HepG2 (cell line): Measurements from ENCODE around the gene STK24. TPM values are rescaled to one million over a fixed set of nuclear protein-coding genes. Genes with fewer than 3 reads are reported as not detected.

ENCODE experiments used
- CENPBD1 ChIP-seq: sonication (generic); formaldehyde crosslinking; IDR thresholded peaks from 2 replicates; pipeline ENCODE4 v1.8.0; 2022; ENCODE audit warnings: missing genetic modification reagents, low read depth, mild to moderate bottlenecking, borderline replicate concordance
- ESRRA ChIP-seq: sonication (generic); formaldehyde crosslinking; IDR thresholded peaks from 2 replicates; pipeline ENCODE4 v1.5.1; 2020; ENCODE audit warnings: mild to moderate bottlenecking, low read depth, missing genetic modification reagents
- GMEB2 ChIP-seq: IDR thresholded peaks from 2 replicates; pipeline ENCODE4 v1.6.1; 2016; ENCODE audit warnings: missing biosample characterization, missing genetic modification reagents, low read depth
- IRF2 ChIP-seq: IDR thresholded peaks from 2 replicates; pipeline ENCODE4 v1.6.1; 2018; ENCODE audit warnings: missing genetic modification reagents, missing compliant biosample characterization
- KDM5A ChIP-seq: fragments of 200-600 bp; sonication (generic); IDR thresholded peaks from 2 replicates; pipeline ENCODE4 v1.7.0; 2018; ENCODE audit warnings: antibody characterized with exemption, mild to moderate bottlenecking, low read length, borderline replicate concordance
- KMT2A ChIP-seq: sonication (generic); formaldehyde crosslinking; IDR thresholded peaks from 2 replicates; pipeline ENCODE4 v1.4.0; 2020; ENCODE audit warnings: missing genetic modification reagents
- MEIS1 ChIP-seq: sonication (generic); formaldehyde crosslinking; IDR thresholded peaks from 2 replicates; pipeline ENCODE4 v1.9.0; 2021; ENCODE audit warnings: mild to moderate bottlenecking, missing genetic modification reagents, moderate library complexity, borderline replicate concordance
- MTERF4 ChIP-seq: sonication (generic); formaldehyde crosslinking; IDR thresholded peaks from 2 replicates; pipeline ENCODE4 v1.8.0; 2023; ENCODE audit warnings: mild to moderate bottlenecking, missing genetic modification reagents
- NCOA2 ChIP-seq: sonication (generic); formaldehyde crosslinking; IDR thresholded peaks from 2 replicates; pipeline ENCODE4 v1.8.0; 2022; ENCODE audit warnings: inconsistent platforms
- NFYB ChIP-seq: sonication (generic); formaldehyde crosslinking; IDR thresholded peaks from 2 replicates; pipeline ENCODE4 v1.4.0; 2020; ENCODE audit warnings: missing genetic modification reagents
- SMAD3 ChIP-seq: sonication (generic); formaldehyde crosslinking; IDR thresholded peaks from 2 replicates; pipeline ENCODE4 v1.4.0; 2020; ENCODE audit warnings: missing genetic modification reagents
- ZBTB7B ChIP-seq: sonication (generic); formaldehyde crosslinking; IDR thresholded peaks from 2 replicates; pipeline ENCODE4 v1.4.0; 2020; ENCODE audit warnings: missing genetic modification reagents
- ZHX2 ChIP-seq, 2 experiments: sonication (generic) in 1 of 2; formaldehyde crosslinking in 1 of 2; IDR thresholded peaks; 2 replicates each; pipeline versions ENCODE4 v1.6.1 to v1.9.0; 2014 to 2022; ENCODE audit warnings: antibody characterized with exemption in 1 of 2, borderline replicate concordance in 1 of 2, inconsistent platforms in 1 of 2, low read depth in 1 of 2, missing genetic modification reagents in 1 of 2
- ZNF138 ChIP-seq: sonication (generic); formaldehyde crosslinking; IDR thresholded peaks from 2 replicates; pipeline ENCODE4 v1.5.0; 2020; ENCODE audit warnings: mild to moderate bottlenecking, low read depth, missing genetic modification reagents
- ZNF207 ChIP-seq: fragments of 450-650 bp; IDR thresholded peaks from 2 replicates; pipeline ENCODE4 v1.6.1; 2016; ENCODE audit warnings: antibody characterized with exemption, borderline replicate concordance
- ZNF263 ChIP-seq: sonication (generic); formaldehyde crosslinking; IDR thresholded peaks from 2 replicates; pipeline ENCODE4 v1.4.0; 2020; ENCODE audit warnings: missing genetic modification reagents
- ZNF362 ChIP-seq: sonication (generic); formaldehyde crosslinking; IDR thresholded peaks from 2 replicates; pipeline ENCODE4 v1.4.0; 2020; ENCODE audit warnings: missing genetic modification reagents, mild to moderate bottlenecking, borderline replicate concordance
- ZNF674 ChIP-seq: sonication (generic); formaldehyde crosslinking; IDR thresholded peaks from 2 replicates; pipeline ENCODE4 v1.5.0; 2020; ENCODE audit warnings: low read depth, mild to moderate bottlenecking, missing genetic modification reagents
- ZNF777 ChIP-seq: sonication (generic); formaldehyde crosslinking; IDR thresholded peaks from 2 replicates; pipeline ENCODE4 v1.4.0; 2020; ENCODE audit warnings: missing genetic modification reagents
- polyA plus RNA-seq, 8 experiments: library from polyadenylated mRNA; depleted of rRNA in 3 of 8; stranded (reverse) in 7 of 8; unstranded in 1 of 8; fragments of >200 nt; fragmentation: Illumina TruSeq in 4 of 8; extraction: Trizol in 4 of 8; gene quantifications; 2 replicates each; pipeline versions ENCODE4 v1.2.1 to v1.2.3, GENCODE V29; 2011 to 2016; ENCODE audit warnings: low read depth in 4 of 8, missing spikeins in 1 of 8, mixed read lengths in 1 of 8; ENCODE audit not compliant: insufficient read depth in 1 of 8
- total RNA-seq, 5 experiments: library from RNA; depleted of rRNA; stranded (reverse); fragments of >200 nt; fragmentation: Illumina TruSeq; extraction: Trizol; gene quantifications; 2 replicates each; pipeline ENCODE4 v1.2.3, GENCODE V29; 2016; ENCODE audit warnings: low read depth in 1 of 5

The STK24 gene
- total and polyA plus RNA-seq, 2 of the 13 experiments (the other 11 are each of a cell fraction or from before 2014, with no cell fraction given), result 51.3 to 73.0 TPM

- TF ChIP-seq GMEB2 (CRISPR knock-in tag) (no peak), ESRRA (peak; percentile 12; the same call in 1 of the 2 replicates), MEIS1 (CRISPR knock-in tag) (peak; percentile 28; the same call in 1 of the 2 replicates), NCOA2 (no peak), KMT2A (CRISPR knock-in tag) (peak; percentile 43; the same call in 1 of the 2 replicates), ZNF207 (no peak), ZNF674 (CRISPR knock-in tag) (no peak), SMAD3 (CRISPR knock-in tag) (no peak), ZNF362 (CRISPR knock-in tag) (0 out of 2 replicates have a peak, but pooled peaks have one; percentile 9), KDM5A (no peak), ZNF263 (CRISPR knock-in tag) (peak; percentile 77), CENPBD1 (CRISPR knock-in tag) (no peak), ZNF777 (CRISPR knock-in tag) (no peak; the same call in 1 of the 2 replicates), NFYB (no peak), ZBTB7B (no peak), ZHX2 (IDR thresholded peaks at IDR 0.05; ENCODE audit: low read depth) (no peak), ZHX2 (CRISPR knock-in tag; IDR thresholded peaks at IDR 0.05; ENCODE audit: borderline replicate concordance) (peak; percentile 36; the same call in 1 of the 2 replicates), ZNF138 (CRISPR knock-in tag) (0 out of 2 replicates have a peak, but pooled peaks have one; percentile 17), MTERF4 (CRISPR knock-in tag) (0 out of 2 replicates have a peak, but pooled peaks have one; percentile 19), IRF2 (CRISPR knock-in tag) (no peak)
These were observed 70.6 kb downstream of the STK24 start (continued) for GRCh38 chr13:98506322-98506721.
